ENCODE data around the gene SYTL1.
A peak's percentile ranks its signal among the peaks of the same experiment; 100 is the strongest.

Gene SYTL1

GRCh38 chr1:27321813-27322568 is 19.8 kb upstream of the SYTL1 start, which contains the start of gene TMEM222:
TMEM222 (plus strand) TSS chr1:27322163; CDS start chr1:27322198, 35 bp downstream.
- peak; percentile 97 for DNase-seq

DNA sequence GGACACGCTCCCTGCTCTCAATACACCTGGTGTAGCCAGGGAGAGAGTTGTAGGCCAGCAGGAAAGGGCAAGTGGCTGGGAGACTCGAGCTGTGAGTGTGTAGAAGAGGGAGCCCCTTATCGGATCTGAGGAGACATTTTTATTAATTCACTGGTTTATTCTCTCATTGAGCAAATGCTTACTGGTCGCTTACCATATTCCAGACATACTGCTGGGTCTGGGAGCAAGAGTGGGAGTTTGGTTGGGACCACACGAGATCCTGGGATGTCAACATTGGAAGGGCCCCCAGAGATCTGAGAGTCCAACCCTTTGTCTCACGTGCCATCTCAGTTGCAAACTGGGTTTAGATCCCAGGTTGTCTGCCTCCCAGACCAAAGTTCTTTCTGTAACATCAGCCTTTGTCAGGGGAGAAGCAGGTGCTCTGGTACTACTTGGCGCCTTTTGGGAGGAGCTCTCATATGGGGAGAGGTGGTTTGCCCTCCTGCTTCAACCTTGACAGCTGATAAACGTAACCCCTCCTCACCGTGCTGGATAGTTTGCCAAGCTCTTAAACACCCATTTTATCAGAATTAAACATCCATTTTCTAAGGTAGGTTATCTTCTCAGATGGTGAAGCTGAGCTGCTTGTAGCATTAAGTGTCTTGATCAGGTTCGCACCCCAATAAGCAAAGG is 19.1 kb upstream of the SYTL1 start:
- no peak for DNase-seq

DNA sequence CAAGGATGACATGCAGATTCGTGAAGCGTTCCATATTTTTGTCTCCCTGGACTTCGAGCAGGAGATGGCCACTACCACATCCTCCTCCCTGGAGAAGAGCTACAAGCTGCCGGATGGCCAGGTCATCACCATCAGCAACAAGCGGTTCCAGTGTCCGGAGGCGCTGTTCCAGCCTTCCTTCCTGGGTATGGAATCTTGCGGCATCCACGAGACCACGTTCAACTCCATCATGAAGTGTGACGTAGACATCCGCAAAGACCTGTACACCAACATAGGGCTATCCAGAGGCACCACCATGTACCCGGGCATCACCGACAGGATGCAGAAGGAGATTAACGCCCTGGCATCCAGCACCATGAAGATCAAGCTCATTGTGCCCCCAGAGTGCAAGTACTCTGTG is 16.5 kb upstream of the SYTL1 start:
- DNase-seq, result no peak

- no peak for DNase-seq
Measured at GRCh38 chr1:27327964-27328363, 13.9 kb upstream of the SYTL1 start.

DNA sequence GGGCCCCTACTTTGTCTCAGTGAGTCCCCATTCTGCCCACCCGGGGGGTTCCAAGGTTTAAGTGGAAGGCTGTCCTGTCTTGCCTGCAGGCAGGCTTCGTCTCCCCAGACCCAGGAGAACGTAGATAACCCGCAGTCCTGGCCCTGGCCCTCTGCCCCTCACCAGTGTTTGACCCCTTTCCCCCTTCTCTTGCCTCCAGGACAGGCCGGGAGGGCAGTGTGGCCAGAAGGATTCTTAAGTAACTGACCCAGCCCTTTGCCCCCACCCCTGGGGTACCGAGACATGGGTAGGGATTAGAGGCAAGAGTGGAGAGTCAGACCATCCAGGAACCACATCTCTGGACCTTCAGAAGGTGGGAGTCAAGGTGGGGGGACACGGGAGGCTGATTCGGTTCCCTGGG is 11.0 kb upstream of the SYTL1 start:
- DNase-seq, result no peak

GRCh38 chr1:27331426-27331825 is 10.4 kb upstream of the SYTL1 start:
- DNase-seq, result no peak

- DNase-seq, result no peak
Measured at GRCh38 chr1:27331922-27332321, 9.9 kb upstream of the SYTL1 start.

GRCh38 chr1:27332536-27333281 is 9.1 kb upstream of the SYTL1 start:
- peak; percentile 59 for DNase-seq

GRCh38 chr1:27333717-27334279 is 8.0 kb upstream of the SYTL1 start:
- DNase-seq, result no peak

GRCh38 chr1:27335506-27336422 is 6.1 kb upstream of the SYTL1 start:
- no peak for DNase-seq

- no peak for DNase-seq
Measured at GRCh38 chr1:27336756-27337155, 5.1 kb upstream of the SYTL1 start.

DNA sequence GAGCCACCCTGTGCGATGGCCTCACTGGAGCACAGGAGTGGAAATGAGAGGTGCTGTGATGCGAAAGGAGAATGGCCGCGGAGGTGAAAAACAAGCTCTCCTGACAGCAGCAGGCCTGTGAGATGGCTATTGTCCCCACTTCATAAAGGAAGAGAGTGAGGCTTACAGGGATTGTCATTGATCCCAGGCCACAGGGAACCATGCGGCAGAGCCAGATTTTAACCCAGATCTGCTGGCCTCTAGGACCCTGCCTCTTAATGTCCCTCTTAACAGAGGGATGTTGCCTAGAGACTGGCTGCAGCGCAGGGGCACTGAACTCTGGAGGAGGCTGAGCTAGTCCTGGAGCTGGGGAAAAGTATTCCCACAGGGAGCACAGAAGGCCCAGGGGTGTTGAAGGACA is 3.1 kb upstream of the SYTL1 start:
- DNase-seq, result no peak

DNA sequence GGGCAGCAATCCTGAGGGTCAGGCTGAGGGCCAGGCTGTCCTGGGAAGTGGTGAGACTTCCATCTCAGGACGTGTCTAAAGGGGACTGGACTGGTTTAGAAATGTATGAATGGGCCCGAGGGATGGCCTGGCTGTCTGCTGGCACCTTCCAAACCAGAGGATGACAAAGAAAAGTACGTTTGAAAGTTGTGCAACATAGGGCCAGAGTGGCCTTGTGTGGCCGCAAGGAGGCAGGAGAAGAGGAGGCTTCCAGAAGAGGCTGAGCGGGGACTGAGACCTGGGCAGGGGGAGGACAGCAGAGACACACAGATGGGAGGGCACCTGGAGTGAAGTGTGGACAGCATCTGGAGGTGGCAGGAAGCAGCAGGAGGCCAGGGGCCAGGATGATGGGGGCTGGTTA is 2.6 kb upstream of the SYTL1 start:
- DNase-seq, result no peak

DNA sequence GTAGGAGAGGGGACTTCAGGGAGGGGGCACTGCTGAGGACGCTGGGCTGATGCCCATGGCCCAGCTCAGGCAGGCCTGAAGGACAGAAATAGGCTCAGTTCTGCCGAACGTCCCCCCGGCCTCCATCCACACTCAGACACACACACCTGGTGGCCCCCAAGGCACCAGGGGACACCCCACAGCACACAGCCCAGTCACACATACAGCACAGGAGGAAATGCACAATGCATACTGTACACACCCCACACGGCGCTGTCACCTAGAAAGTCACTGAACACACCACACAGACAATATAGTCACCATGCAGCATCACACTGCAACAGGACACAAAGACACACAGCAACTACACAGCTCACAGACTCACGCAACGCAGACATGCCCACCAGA is 562 bp downstream of the SYTL1 start:
- DNase-seq, result peak; percentile 34

GRCh38 chr1:27342778-27343638 is 1.2 kb downstream of the SYTL1 start:
- DNase-seq, result peak; percentile 86

GRCh38 chr1:27343639-27344025 is 1.8 kb downstream of the SYTL1 start:
- DNase-seq, result no peak

- no peak for DNase-seq
Measured at GRCh38 chr1:27345272-27345671, 3.5 kb downstream of the SYTL1 start.

DNA sequence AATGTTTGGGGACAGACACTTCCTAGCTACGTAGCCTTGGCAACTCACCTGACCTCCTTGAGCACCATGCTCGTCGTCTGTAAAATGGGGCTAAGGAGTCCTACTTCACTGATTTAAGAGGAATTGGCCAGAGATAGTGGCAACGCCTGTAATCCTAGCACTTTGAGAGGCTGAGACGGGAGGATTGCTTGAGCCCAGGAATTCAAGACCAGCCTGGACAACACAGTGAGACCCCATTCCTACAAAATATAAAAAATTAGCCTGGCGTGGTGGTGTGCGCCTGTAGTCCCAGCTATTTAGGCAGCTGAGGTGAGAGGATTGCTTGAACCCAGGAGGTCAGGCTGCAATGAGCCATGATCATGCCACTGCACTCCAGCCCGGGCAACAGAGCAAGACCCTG is 4.5 kb downstream of the SYTL1 start:
- DNase-seq, result no peak

GRCh38 chr1:27346991-27347624 is 5.3 kb downstream of the SYTL1 start:
- no peak for DNase-seq

DNA sequence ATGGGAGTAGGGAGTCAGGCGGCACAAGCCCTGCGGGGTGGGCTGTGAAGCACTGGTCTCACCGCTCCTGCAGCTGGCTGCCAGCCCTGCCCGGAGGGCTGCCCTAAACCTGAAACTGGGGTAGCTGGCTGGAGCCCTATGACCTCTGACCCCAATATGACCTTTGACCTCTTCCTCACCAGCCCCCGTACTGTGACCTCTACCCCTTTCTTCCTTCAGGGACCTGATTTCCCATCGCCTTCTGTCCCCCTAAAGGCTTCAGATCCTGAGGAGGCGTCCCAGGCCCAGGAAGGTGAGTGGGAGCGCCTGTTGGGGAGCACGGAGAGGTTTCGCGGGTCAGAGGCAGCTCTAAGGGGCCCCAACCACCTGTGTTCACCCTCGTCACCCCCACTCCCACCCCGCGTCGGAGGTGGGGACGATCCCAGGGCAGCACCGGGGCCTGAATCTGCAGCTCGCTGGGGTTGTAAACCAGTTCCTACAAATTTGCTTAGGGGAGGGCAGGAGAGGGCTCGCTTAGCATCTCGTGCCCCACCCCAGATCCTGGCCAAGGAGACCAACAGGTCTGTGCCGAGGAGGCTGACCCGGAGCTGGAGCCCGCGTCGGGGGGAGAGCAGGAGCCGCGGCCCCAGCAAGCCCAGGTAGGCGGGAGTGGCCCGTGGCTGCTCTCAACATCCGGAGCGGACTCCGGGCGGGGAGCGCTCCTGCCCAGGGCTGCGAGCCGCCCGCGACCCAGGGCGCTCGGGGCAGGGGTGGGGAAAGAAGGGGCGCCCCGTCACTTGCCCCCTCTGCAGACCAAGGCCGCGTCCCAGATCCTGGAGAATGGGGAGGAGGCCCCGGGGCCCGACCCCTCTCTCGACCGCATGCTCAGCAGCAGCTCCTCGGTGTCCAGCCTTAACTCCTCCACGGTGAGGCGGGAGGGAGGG is 7.3 kb downstream of the SYTL1 start:
- peak; percentile 45 for DNase-seq

Data from activated gamma-delta T cell treated with Interleukin-2 at 50 U/mL for 16 hours (primary cell).